SK-N-SH (cell line): ENCODE measurements around the gene SPATA32. TPM values are rescaled to one million over a fixed set of nuclear protein-coding genes. Genes with fewer than 3 reads are reported as not detected.

ENCODE experiments used
- CTCF ChIA-PET: fragments of 300-600, 350-600 bp; formaldehyde crosslinking; extraction: SDS; loops from one replicate; lab custom pipeline; 2021; lab: Yijun Ruan, JAX
- POLR2A ChIA-PET: fragments of 350-600 bp; sonication (Branson Sonifier 250); formaldehyde crosslinking; extraction: SDS; loops from one replicate; lab custom pipeline; 2020; ENCODE audit warnings: antibody characterized with exemption, inconsistent platforms; lab: Yijun Ruan, JAX
- DNase-seq: peaks from one replicate; pipeline ENCODE4 v3.0.0; 2012
- H2AFZ ChIP-seq: fragments of 200-600 bp; sonication (generic); 2 replicates; pipeline ENCODE4 v1.8.1; 2016; ENCODE audit warnings: antibody characterized with exemption, mild to moderate bottlenecking, low read depth
- H3F3A ChIP-seq: fragments of 200-600 bp; sonication (generic); replicated peaks from 2 replicates; pipeline ENCODE3; 2016; ENCODE audit warnings: antibody characterized with exemption, mild to moderate bottlenecking; ENCODE audit not compliant: insufficient read depth
- H3K27ac ChIP-seq, 2 experiments: fragments of 200-500 bp in 1 of 2; fragments of 200-600 bp in 1 of 2; sonication (Bioruptor generic) in 1 of 2; sonication (generic), shearing (Covaris generic) in 1 of 2; 2 replicates each; pipeline versions ENCODE4 v1.5.1 to v1.6.1; 2014 to 2016; ENCODE audit warnings: low read depth in 2 of 2, inconsistent platforms in 1 of 2, low read length in 1 of 2, mild to moderate bottlenecking in 1 of 2, mixed read lengths in 1 of 2
- H3K27me3 ChIP-seq: fragments of 200-600 bp; sonication (generic), shearing (Covaris generic); 2 replicates; pipeline ENCODE4 v1.6.1; 2016; ENCODE audit warnings: mixed run types; ENCODE audit not compliant: insufficient read depth
- H3K36me3 ChIP-seq, 2 experiments: fragments of 200-500 bp in 1 of 2; fragments of 200-600 bp in 1 of 2; sonication (Bioruptor generic) in 1 of 2; sonication (generic) in 1 of 2; replicated peaks in 1 of 2; 2 replicates each; pipeline versions ENCODE3 to v1.5.1; 2014 to 2016; ENCODE audit warnings: low read length in 1 of 2, mild to moderate bottlenecking in 1 of 2; ENCODE audit not compliant: insufficient read depth in 2 of 2, control insufficient read depth in 1 of 2
- H3K4me1 ChIP-seq, 2 experiments: fragments of 200-500 bp in 1 of 2; fragments of 200-600 bp in 1 of 2; sonication (Bioruptor generic) in 1 of 2; sonication (generic), shearing (Covaris generic) in 1 of 2; 2 replicates each; pipeline versions ENCODE4 v1.5.1 to v1.6.1; 2014 to 2016; ENCODE audit warnings: low read depth in 1 of 2, low read length in 1 of 2, mixed run types in 1 of 2; ENCODE audit not compliant: insufficient read depth in 2 of 2, control insufficient read depth in 1 of 2
- H3K4me2 ChIP-seq: fragments of 200-600 bp; sonication (generic), shearing (Covaris generic); 2 replicates; pipeline ENCODE4 v1.6.1; 2017; ENCODE audit warnings: mixed run types
- H3K4me3 ChIP-seq, 2 experiments: fragments of 200-500 bp in 1 of 2; fragments of 200-600 bp in 1 of 2; sonication (Bioruptor generic) in 1 of 2; sonication (generic), shearing (Covaris generic) in 1 of 2; 2 replicates each; pipeline versions ENCODE4 v1.5.1 to v1.8.1; 2014 to 2016; ENCODE audit warnings: low read depth in 2 of 2, inconsistent platforms in 1 of 2, low read length in 1 of 2, mild to moderate bottlenecking in 1 of 2, mixed read lengths in 1 of 2, moderate library complexity in 1 of 2
- H3K79me2 ChIP-seq: fragments of 200-600 bp; sonication (generic); 2 replicates; pipeline ENCODE4 v1.8.1; 2017; ENCODE audit warnings: mild to moderate bottlenecking; ENCODE audit not compliant: insufficient read depth
- H3K9ac ChIP-seq: fragments of 200-600 bp; sonication (generic); 2 replicates; pipeline ENCODE4 v1.6.1; 2017; ENCODE audit warnings: mixed run types
- H3K9me2 ChIP-seq: fragments of 200-600 bp; sonication (generic); 2 replicates; pipeline ENCODE4 v1.6.1; 2017; ENCODE audit warnings: mixed run types
- H3K9me3 ChIP-seq: fragments of 200-600 bp; sonication (generic); 2 replicates; pipeline ENCODE4 v1.6.1; 2017; ENCODE audit warnings: mixed run types, mild to moderate bottlenecking, moderate library complexity
- H4K20me1 ChIP-seq: fragments of 200-600 bp; sonication (generic); 2 replicates; pipeline ENCODE4 v1.6.1; 2017; ENCODE audit warnings: mild to moderate bottlenecking, mixed run types; ENCODE audit not compliant: insufficient read depth
- CHD2 ChIP-seq: fragments of 150-350 bp; IDR thresholded peaks from 2 replicates; pipeline ENCODE4 v1.6.1; 2018; ENCODE audit warnings: low read length; ENCODE audit not compliant: partially characterized antibody
- ELF1 ChIP-seq: IDR thresholded peaks from 2 replicates; pipeline ENCODE4 v1.4.0; 2012
- EP300 ChIP-seq, 2 experiments: IDR thresholded peaks; 2 replicates each; pipeline versions ENCODE4 v1.4.0 to v1.6.1; 2012; ENCODE audit warnings: borderline replicate concordance in 1 of 2, low read depth in 1 of 2, low read length in 1 of 2
- FOSL2 ChIP-seq: IDR thresholded peaks from 2 replicates; pipeline ENCODE4 v1.4.0; 2012; ENCODE audit warnings: low read depth, mild to moderate bottlenecking, moderate library complexity, borderline replicate concordance
- FOXM1 ChIP-seq: IDR thresholded peaks from 2 replicates; pipeline ENCODE4 v1.4.0; 2012; ENCODE audit warnings: low read depth, mild to moderate bottlenecking
- GATA2 ChIP-seq: sonication (generic); formaldehyde crosslinking; IDR thresholded peaks from 2 replicates; pipeline ENCODE4 v1.5.0; 2020; ENCODE audit warnings: mild to moderate bottlenecking, missing genetic modification reagents
- MXI1 ChIP-seq: IDR thresholded peaks from 2 replicates; pipeline ENCODE4 v1.6.1; 2012; ENCODE audit warnings: mild to moderate bottlenecking, low read depth, low read length, improper control_type of control experiment
- POLR2AphosphoS5 ChIP-seq: IDR thresholded peaks from 2 replicates; pipeline ENCODE4 v1.6.1; 2012; ENCODE audit warnings: low read depth, low read length
- RAD21 ChIP-seq: IDR thresholded peaks from 2 replicates; pipeline ENCODE4 v1.6.1; 2012; ENCODE audit warnings: mild to moderate bottlenecking, low read length
- RCOR1 ChIP-seq: fragments of 150-350 bp; IDR thresholded peaks from 2 replicates; pipeline ENCODE4 v1.6.1; 2017; ENCODE audit warnings: antibody characterized with exemption, low read length
- RFX5 ChIP-seq: IDR thresholded peaks from 2 replicates; pipeline ENCODE4 v1.6.1; 2012; ENCODE audit warnings: mild to moderate bottlenecking, improper control_type of control experiment, low read length
- RXRA ChIP-seq: IDR thresholded peaks from 2 replicates; pipeline ENCODE4 v1.4.0; 2012; ENCODE audit warnings: low read depth, mild to moderate bottlenecking, borderline replicate concordance
- SMC3 ChIP-seq: IDR thresholded peaks from 2 replicates; pipeline ENCODE4 v1.6.1; 2012; ENCODE audit warnings: low read depth, low read length, improper control_type of control experiment
- TCF12 ChIP-seq: IDR thresholded peaks from 2 replicates; pipeline ENCODE4 v1.4.0; 2012
- YY1 ChIP-seq: IDR thresholded peaks from 2 replicates; pipeline ENCODE4 v1.4.0; 2012; ENCODE audit warnings: low read depth, mild to moderate bottlenecking
- WGBS: methylation state at CpG from one replicate; pipeline ENCODE4 v1.1.6; 2017; ENCODE audit warnings: low lambda C conversion rate; 5-methylcytosine and 5-hydroxymethylcytosine counted together
- polyA plus RNA-seq, 3 experiments: library from polyadenylated mRNA; depleted of rRNA; stranded (reverse); fragments of >200 nt; gene quantifications; 2 replicates each; pipeline ENCODE4 v1.2.3, GENCODE V29; 2012
- TF ChIP-seq, protein P1 (sequence below): IDR thresholded peaks from 2 replicates; pipeline ENCODE4 v1.4.0; 2012; ENCODE audit warnings: low read depth, borderline replicate concordance
- TF ChIP-seq, protein P2 (sequence below): fragments of 150-350 bp; IDR thresholded peaks from 2 replicates; pipeline ENCODE4 v1.6.1; 2016; ENCODE audit warnings: mild to moderate bottlenecking, low read depth, low read length
- TF ChIP-seq, protein P3 (sequence below): IDR thresholded peaks from 2 replicates; pipeline ENCODE4; 2012
- TF ChIP-seq, protein P4 (sequence below): fragments of 200-600 bp; sonication (generic); IDR thresholded peaks from 2 replicates; pipeline ENCODE4 v1.6.1; 2017; ENCODE audit warnings: antibody characterized with exemption, mild to moderate bottlenecking, moderate library complexity
- TF ChIP-seq, protein P5 (sequence below): IDR thresholded peaks from 2 replicates; pipeline ENCODE4 v1.4.0; 2012; ENCODE audit warnings: low read depth, borderline replicate concordance

SPATA32 gene
- polyA plus RNA-seq, 1 of the 3 experiments (the other 2 are of a cell fraction) = not detected

DNA sequence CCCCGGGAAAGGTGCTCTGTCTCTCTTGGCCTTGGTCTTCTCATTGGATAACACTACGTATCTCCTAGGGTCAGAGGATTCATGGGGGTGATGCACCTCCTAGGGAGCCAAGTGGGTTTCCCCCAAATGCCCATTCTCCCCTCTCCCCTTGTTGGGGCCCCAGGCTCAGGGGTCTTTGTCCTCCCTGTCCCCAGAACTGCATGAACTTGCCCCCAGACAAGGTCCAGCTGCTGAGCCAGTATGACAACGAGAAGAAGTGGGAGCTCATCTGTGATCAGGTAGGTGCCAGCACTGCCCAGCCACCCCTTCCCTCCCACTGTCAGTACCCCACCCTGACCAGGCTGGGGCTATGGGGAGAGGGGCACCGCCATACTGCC lies 31.5 kb downstream of the SPATA32 start:
- Histone ChIP-seq H3K9me2 (no peaks in the 10 kb centered on the region), H3K4me1 (peaks cover 4 to 14% of the 10 kb centered on the region in 2 experiments; a peak in 2 of 4 replicates), H3K79me2 (no peaks in the 10 kb centered on the region), H3K27me3 (no peaks in the 10 kb centered on the region), H3K9ac (no peak overlapping the region), H3K4me3 (no peak overlapping the region), H2AFZ (no peak overlapping the region), H4K20me1 (no peaks in the 10 kb centered on the region), H3K9me3 (no peaks in the 10 kb centered on the region), H3K36me3 (no peaks in the 10 kb centered on the region), H3K27ac (no peak overlapping the region), H3F3A (peaks cover 2% of the 10 kb centered on the region), H3K4me2 (no peak overlapping the region)
- TF ChIP-seq CHD2 = no peak
- no peak for TF ChIP-seq RFX5
- TF ChIP-seq, protein P1, sequence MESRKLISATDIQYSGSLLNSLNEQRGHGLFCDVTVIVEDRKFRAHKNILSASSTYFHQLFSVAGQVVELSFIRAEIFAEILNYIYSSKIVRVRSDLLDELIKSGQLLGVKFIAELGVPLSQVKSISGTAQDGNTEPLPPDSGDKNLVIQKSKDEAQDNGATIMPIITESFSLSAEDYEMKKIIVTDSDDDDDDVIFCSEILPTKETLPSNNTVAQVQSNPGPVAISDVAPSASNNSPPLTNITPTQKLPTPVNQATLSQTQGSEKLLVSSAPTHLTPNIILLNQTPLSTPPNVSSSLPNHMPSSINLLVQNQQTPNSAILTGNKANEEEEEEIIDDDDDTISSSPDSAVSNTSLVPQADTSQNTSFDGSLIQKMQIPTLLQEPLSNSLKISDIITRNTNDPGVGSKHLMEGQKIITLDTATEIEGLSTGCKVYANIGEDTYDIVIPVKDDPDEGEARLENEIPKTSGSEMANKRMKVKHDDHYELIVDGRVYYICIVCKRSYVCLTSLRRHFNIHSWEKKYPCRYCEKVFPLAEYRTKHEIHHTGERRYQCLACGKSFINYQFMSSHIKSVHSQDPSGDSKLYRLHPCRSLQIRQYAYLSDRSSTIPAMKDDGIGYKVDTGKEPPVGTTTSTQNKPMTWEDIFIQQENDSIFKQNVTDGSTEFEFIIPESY = no peak
- TF ChIP-seq TCF12 = no peak
- TF ChIP-seq GATA2 (CRISPR knock-in tag) = no peak
- TF ChIP-seq, protein P2, sequence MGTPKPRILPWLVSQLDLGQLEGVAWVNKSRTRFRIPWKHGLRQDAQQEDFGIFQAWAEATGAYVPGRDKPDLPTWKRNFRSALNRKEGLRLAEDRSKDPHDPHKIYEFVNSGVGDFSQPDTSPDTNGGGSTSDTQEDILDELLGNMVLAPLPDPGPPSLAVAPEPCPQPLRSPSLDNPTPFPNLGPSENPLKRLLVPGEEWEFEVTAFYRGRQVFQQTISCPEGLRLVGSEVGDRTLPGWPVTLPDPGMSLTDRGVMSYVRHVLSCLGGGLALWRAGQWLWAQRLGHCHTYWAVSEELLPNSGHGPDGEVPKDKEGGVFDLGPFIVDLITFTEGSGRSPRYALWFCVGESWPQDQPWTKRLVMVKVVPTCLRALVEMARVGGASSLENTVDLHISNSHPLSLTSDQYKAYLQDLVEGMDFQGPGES = no peak
- no peak for TF ChIP-seq SMC3
- TF ChIP-seq FOSL2 = no peak
- TF ChIP-seq YY1 = no peak
- TF ChIP-seq FOXM1 = no peak
- TF ChIP-seq POLR2AphosphoS5 = no peak
- TF ChIP-seq, protein P3, sequence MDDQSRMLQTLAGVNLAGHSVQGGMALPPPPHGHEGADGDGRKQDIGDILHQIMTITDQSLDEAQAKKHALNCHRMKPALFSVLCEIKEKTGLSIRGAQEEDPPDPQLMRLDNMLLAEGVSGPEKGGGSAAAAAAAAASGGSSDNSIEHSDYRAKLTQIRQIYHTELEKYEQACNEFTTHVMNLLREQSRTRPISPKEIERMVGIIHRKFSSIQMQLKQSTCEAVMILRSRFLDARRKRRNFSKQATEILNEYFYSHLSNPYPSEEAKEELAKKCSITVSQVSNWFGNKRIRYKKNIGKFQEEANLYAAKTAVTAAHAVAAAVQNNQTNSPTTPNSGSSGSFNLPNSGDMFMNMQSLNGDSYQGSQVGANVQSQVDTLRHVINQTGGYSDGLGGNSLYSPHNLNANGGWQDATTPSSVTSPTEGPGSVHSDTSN = no peak
- TF ChIP-seq, protein P4, sequence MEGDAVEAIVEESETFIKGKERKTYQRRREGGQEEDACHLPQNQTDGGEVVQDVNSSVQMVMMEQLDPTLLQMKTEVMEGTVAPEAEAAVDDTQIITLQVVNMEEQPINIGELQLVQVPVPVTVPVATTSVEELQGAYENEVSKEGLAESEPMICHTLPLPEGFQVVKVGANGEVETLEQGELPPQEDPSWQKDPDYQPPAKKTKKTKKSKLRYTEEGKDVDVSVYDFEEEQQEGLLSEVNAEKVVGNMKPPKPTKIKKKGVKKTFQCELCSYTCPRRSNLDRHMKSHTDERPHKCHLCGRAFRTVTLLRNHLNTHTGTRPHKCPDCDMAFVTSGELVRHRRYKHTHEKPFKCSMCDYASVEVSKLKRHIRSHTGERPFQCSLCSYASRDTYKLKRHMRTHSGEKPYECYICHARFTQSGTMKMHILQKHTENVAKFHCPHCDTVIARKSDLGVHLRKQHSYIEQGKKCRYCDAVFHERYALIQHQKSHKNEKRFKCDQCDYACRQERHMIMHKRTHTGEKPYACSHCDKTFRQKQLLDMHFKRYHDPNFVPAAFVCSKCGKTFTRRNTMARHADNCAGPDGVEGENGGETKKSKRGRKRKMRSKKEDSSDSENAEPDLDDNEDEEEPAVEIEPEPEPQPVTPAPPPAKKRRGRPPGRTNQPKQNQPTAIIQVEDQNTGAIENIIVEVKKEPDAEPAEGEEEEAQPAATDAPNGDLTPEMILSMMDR = no peak
- TF ChIP-seq, protein P5, sequence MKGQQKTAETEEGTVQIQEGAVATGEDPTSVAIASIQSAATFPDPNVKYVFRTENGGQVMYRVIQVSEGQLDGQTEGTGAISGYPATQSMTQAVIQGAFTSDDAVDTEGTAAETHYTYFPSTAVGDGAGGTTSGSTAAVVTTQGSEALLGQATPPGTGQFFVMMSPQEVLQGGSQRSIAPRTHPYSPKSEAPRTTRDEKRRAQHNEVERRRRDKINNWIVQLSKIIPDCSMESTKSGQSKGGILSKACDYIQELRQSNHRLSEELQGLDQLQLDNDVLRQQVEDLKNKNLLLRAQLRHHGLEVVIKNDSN = no peak
- TF ChIP-seq RAD21 = no peak
- TF ChIP-seq ELF1 = no peak
- no peak for TF ChIP-seq RXRA
- no peak for TF ChIP-seq RCOR1
- no peak for TF ChIP-seq EP300 (IDR thresholded peaks at IDR 0.05; ENCODE audit: borderline replicate concordance in 1 of 2, low read depth in 1 of 2, low read length in 1 of 2)
- TF ChIP-seq MXI1 = no peak
- 71% methylated on average over 2 of the region's 4 CpGs for WGBS
- ChIA-PET CTCF (interaction anchor here (1.1 to 11.1 kb wide), 11 partner anchors 9 to 195 kb away, joined by 3 to 132 read pairs (median 10); partner anchors contain the start of genes ACBD4 and FMNL1), POLR2A (no interaction called here)
- no peak for DNase-seq
